Astrocyte (in vitro differentiated cells and primary cell): ENCODE data around the gene LZTS2. TPM values are rescaled to one million over a fixed set of nuclear protein-coding genes. Genes with fewer than 3 reads are reported as not detected.
A peak's percentile ranks its signal among the peaks of the same experiment; 100 is the strongest.

Source experiments
- DNase-seq: peaks from one replicate; pipeline ENCODE4 v3.0.0-alpha.2; 2010; ENCODE audit warnings: low read depth
- FAIRE-seq: peaks from 2 replicates; lab custom pipeline; 2011; peaks lifted over from hg19 to GRCh38; lab: Jason Lieb, UNC
- H2AFZ ChIP-seq: 2 replicates; pipeline ENCODE4 v1.6.0; 2012; ENCODE audit warnings: low read depth, low read length, inconsistent platforms
- H3K27ac ChIP-seq: 2 replicates; pipeline ENCODE4 v1.5.1; 2011; ENCODE audit warnings: low read depth, low read length, inconsistent platforms
- H3K27me3 ChIP-seq: 2 replicates; pipeline ENCODE4 v1.6.0; 2011; ENCODE audit warnings: low read length, inconsistent platforms; ENCODE audit not compliant: insufficient read depth
- H3K36me3 ChIP-seq: 2 replicates; pipeline ENCODE4 v1.5.1; 2011; ENCODE audit warnings: low read length, inconsistent platforms; ENCODE audit not compliant: insufficient read depth
- H3K4me1 ChIP-seq: 2 replicates; pipeline ENCODE4 v1.5.1; 2011; ENCODE audit warnings: low read length, inconsistent platforms; ENCODE audit not compliant: insufficient read depth
- H3K4me2 ChIP-seq: 2 replicates; pipeline ENCODE4 v1.6.0; 2012; ENCODE audit warnings: low read length, inconsistent platforms
- H3K4me3 ChIP-seq: 2 replicates; pipeline ENCODE4 v1.5.1; 2011; ENCODE audit warnings: low read depth, mild to moderate bottlenecking, low read length, inconsistent platforms; ENCODE audit not compliant: insufficient read depth
- H3K79me2 ChIP-seq: 2 replicates; pipeline ENCODE4 v1.6.0; 2012; ENCODE audit warnings: mild to moderate bottlenecking, low read length, inconsistent platforms; ENCODE audit not compliant: insufficient read depth
- H3K9ac ChIP-seq: 2 replicates; pipeline ENCODE4 v1.6.0; 2012; ENCODE audit warnings: mild to moderate bottlenecking, low read length, inconsistent platforms
- H3K9me3 ChIP-seq: 2 replicates; pipeline ENCODE4 v1.5.1; 2012; ENCODE audit warnings: low read depth, mild to moderate bottlenecking, low read length, inconsistent platforms; ENCODE audit not compliant: insufficient read depth
- H4K20me1 ChIP-seq: 2 replicates; pipeline ENCODE4 v1.6.0; 2012; ENCODE audit warnings: low read length, inconsistent platforms; ENCODE audit not compliant: insufficient read depth
- H3K27ac Mint-ChIP-seq: one replicate; pipeline ENCODE4 v1.8.0; 2021; ENCODE audit warnings: mild to moderate bottlenecking, mixed read lengths; ENCODE audit not compliant: unreplicated experiment
- H3K27me3 Mint-ChIP-seq: one replicate; pipeline ENCODE4 v1.8.0; 2021; ENCODE audit warnings: low read depth, mixed read lengths; ENCODE audit not compliant: unreplicated experiment
- H3K36me3 Mint-ChIP-seq: one replicate; pipeline ENCODE4 v1.8.0; 2021; ENCODE audit warnings: low read depth, mixed read lengths; ENCODE audit not compliant: unreplicated experiment
- H3K4me1 Mint-ChIP-seq: one replicate; pipeline ENCODE4 v1.8.0; 2021; ENCODE audit warnings: low read depth, mixed read lengths; ENCODE audit not compliant: unreplicated experiment
- H3K4me3 Mint-ChIP-seq: one replicate; pipeline ENCODE4 v1.8.0; 2021; ENCODE audit warnings: mild to moderate bottlenecking, moderate library complexity, mixed read lengths; ENCODE audit not compliant: unreplicated experiment
- H3K9me3 Mint-ChIP-seq: one replicate; pipeline ENCODE4 v1.8.0; 2021; ENCODE audit warnings: mild to moderate bottlenecking, mixed read lengths; ENCODE audit not compliant: unreplicated experiment
- EZH2 ChIP-seq: IDR thresholded peaks from 2 replicates; pipeline ENCODE4 v1.6.1; 2012; ENCODE audit warnings: mild to moderate bottlenecking, low read length, inconsistent platforms; ENCODE audit not compliant: insufficient read depth
- total RNA-seq: library from RNA; stranded (reverse); gene quantifications from 2 replicates; pipeline ENCODE4 v1.2.1, GENCODE V29; 2021
- TF ChIP-seq, protein P1 (sequence below): IDR thresholded peaks from 2 replicates; pipeline ENCODE4 v1.5.1; 2011; ENCODE audit warnings: low read depth, mild to moderate bottlenecking, inconsistent platforms, low read length, moderate library complexity; ENCODE audit not compliant: insufficient read depth

LZTS2 gene
- total RNA-seq, 1 donor from 2014 or later = 69.9 TPM

DNA sequence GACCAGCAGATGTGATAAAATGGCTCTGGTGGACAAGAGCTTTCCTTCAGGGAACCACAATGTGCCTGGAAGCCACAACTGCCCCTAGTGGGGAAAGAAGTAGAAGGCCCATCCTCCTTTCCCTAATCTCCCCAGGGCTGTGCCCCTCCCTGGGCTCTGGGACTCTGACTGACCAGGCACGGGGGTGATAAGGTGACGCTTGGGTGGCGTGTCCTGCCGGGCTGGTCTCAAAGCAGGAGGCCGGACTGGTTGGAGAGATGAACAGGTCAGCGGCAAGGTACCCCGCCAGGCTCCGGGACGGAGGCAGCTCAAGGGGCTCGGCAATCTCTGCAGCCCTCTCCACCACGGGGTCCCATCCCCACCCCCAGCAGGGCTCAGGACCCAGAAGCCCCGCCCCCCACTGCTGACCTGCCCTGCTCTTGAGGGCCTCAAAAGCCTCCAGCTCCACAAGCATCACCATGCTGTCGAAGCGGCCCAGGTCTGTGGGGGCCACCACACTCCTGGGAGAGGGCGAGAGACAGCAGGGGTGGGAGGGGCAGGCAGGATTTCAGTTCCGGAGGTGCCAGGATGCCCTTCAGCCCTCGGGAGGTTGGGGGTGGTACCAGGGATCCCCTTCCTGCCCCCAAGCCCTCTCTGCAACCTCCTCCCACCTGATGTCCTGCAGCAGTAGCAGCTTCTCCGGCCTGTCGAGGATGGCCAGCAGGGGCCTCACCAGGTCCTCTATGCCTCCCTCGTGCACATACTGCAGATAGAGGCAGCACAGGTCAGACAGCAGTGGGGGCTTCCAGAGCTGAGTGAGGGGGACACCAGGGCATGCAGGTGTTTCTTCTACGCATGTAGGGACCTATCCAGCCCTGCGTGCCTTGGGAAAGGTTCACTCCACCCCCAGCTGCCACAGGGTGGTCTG is 12.2 kb downstream of the LZTS2 start:
- Mint-ChIP-seq H3K9me3 (no peaks in the 10 kb centered on the region), H3K4me1 (peaks cover 24% of the 10 kb centered on the region), H3K27me3 (peaks cover 7% of the 10 kb centered on the region), H3K4me3 (no peak overlapping the region), H3K36me3 (no peaks in the 10 kb centered on the region), H3K27ac (no peak overlapping the region)
- Histone ChIP-seq H3K27ac (no peak overlapping the region), H3K27me3 (no peaks in the 10 kb centered on the region), H3K36me3 (no peaks in the 10 kb centered on the region), H3K79me2 (no peaks in the 10 kb centered on the region), H4K20me1 (peaks cover 15% of the 10 kb centered on the region), H3K9ac (peak overlapping the region; percentile 17), H3K4me2 (peak overlapping the region; percentile 51), H2AFZ (peak overlapping the region; percentile 22), H3K4me1 (peaks cover 38% of the 10 kb centered on the region), H3K9me3 (no peaks in the 10 kb centered on the region), H3K4me3 (no peak overlapping the region)
- DNase-seq (no peak), FAIRE-seq (no peak)
- TF ChIP-seq, protein P1, sequence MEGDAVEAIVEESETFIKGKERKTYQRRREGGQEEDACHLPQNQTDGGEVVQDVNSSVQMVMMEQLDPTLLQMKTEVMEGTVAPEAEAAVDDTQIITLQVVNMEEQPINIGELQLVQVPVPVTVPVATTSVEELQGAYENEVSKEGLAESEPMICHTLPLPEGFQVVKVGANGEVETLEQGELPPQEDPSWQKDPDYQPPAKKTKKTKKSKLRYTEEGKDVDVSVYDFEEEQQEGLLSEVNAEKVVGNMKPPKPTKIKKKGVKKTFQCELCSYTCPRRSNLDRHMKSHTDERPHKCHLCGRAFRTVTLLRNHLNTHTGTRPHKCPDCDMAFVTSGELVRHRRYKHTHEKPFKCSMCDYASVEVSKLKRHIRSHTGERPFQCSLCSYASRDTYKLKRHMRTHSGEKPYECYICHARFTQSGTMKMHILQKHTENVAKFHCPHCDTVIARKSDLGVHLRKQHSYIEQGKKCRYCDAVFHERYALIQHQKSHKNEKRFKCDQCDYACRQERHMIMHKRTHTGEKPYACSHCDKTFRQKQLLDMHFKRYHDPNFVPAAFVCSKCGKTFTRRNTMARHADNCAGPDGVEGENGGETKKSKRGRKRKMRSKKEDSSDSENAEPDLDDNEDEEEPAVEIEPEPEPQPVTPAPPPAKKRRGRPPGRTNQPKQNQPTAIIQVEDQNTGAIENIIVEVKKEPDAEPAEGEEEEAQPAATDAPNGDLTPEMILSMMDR = peak; percentile 43
- no peak for TF ChIP-seq EZH2

DNA sequence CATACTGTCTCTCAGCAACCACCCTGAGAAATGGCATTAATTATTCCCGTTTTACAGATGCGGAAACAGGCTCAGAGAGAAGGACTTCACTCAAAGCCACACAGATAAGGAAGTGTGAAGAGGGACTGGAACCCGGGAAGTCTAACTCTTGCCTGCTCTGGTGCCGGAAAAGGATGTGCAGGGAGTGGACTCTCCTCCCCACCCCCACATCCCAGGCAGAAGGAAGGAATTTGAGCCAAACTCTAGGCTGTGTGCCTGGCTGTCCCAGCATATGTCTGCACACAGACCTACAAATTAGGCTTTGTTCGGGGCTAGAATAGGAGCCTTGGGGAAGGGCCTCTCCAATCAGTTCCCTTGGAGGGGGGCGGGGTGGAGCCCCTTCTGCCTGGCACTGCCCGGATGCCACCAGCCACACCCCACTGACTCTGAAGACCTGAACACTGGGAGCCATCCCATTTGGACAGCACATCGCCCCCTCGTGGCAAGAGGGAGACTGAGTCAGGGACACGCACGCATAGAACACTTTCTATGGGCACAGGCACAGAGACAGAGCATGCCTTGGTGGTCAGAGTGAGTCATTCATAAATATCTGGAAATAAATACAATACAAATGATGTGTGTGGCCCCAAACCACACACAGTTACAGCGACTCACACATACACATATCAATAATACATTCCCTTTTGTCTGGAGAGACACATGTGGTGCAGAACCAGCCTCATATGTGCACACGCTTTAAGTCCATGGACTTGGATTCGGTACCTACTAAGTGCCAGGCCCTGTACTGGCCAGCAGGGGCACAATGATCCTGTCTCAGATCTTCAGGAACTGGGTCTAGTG is 13.1 kb downstream of the LZTS2 start:
- no peak overlapping the region for H3K4me3 ChIP-seq
- peak overlapping the region; percentile 30 for H3K4me3 Mint-ChIP-seq
- no peaks in the 10 kb centered on the region for H3K9me3 Mint-ChIP-seq
- peak overlapping the region; percentile 42 for H3K9ac ChIP-seq
- H3K79me2 ChIP-seq = no peaks in the 10 kb centered on the region
- H3K36me3 ChIP-seq = no peaks in the 10 kb centered on the region
- H3K27me3 Mint-ChIP-seq = peaks cover 11% of the 10 kb centered on the region
- no peaks in the 10 kb centered on the region for H3K27me3 ChIP-seq
- no peaks in the 10 kb centered on the region for H3K36me3 Mint-ChIP-seq
- H2AFZ ChIP-seq = no peak overlapping the region
- H3K9me3 ChIP-seq = no peaks in the 10 kb centered on the region
- peaks cover 24% of the 10 kb centered on the region for H3K4me1 Mint-ChIP-seq
- DNase-seq (peak; percentile 85), FAIRE-seq (peak; percentile 52)
- peaks cover 7% of the 10 kb centered on the region for H4K20me1 ChIP-seq
- no peak for TF ChIP-seq EZH2
- TF ChIP-seq, protein P1 = peak; percentile 91
- peak overlapping the region; percentile 51 for H3K4me2 ChIP-seq
- peaks cover 32% of the 10 kb centered on the region for H3K4me1 ChIP-seq
- peak overlapping the region; percentile 35 for H3K27ac Mint-ChIP-seq
- H3K27ac ChIP-seq = peak overlapping the region; percentile 35
